ENCODE results near the gene NPAS3.

The NPAS3 gene

DNA sequence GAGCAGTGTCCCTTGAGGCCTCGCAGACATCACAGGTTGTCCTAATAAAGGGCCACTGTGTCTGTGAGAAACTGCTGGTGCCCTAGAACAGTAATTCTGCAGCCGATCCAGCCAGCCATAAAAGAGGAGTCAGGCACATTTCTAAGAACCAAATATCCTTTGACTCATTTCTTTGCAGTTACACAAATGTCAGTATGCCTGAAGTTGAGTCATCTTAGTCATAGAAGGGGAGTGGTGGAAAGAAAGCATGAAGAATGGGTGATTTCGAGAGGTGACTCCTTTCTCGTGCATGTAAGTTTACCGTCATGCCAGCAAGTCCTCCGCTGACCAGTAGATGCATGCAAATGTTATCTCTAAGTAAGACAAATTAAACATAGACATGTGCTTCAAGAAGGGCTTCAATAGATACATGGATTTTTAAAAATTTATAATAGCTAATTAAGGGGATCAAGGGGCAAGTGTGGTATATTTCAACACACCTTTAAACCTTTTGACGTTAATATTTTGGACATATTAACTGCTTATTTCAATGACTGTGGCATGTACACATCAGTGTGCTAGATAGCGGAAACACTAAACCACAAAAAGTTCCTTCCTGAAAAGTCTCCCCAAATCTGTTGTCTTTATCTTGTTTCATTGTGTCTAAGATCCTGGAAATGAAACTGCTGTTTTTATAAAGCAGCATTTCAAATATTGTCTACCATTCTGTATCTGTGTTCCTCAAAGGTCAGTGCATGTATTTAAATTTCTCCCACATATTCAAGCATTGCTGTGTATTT, 497.4 kb downstream of the NPAS3 start:
- Histone ChIP-seq H3K27me3 (ENCODE audit: control insufficient read depth, insufficient read depth, low read length, poor library complexity, severe bottlenecking) (no peaks in the 10 kb centered on the region), H3K27ac (ENCODE audit: insufficient read depth, low read depth, low read length, poor library complexity, severe bottlenecking) (no peak overlapping the region), H3K9me3 (ENCODE audit: control insufficient read depth, low read length) (no peaks in the 10 kb centered on the region), H3K4me3 (ENCODE audit: insufficient read depth, low read depth, low read length) (no peak overlapping the region), H3K4me1 (ENCODE audit: control insufficient read depth, insufficient read depth, low read length) (no peaks in the 10 kb centered on the region), H3K36me3 (ENCODE audit: control insufficient read depth, insufficient read depth, low read length) (no peaks in the 10 kb centered on the region)
- 95 to 96% methylated on average over 8 of the region's 8 CpGs for WGBS, 2 experiments

DNA sequence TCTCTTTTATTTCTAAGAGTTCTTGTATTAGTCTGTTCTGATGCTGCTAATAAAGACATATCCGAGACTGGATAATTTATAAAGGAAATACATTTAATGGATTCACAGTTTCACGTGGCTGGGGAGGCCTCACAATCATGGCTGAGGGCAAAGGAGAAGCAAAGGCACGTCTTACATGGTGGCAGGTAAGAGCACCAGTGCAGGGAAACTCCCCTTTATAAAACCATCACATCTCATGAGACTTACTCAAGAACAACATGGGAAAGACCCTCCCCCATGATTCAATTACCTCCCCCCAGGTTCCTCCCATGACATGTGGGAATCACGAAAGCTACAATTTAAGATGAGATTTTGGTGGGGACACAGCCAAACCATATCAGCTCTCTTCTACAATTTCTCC, 503.0 kb downstream of the NPAS3 start:
- peaks cover 9% of the 10 kb centered on the region for H3K4me1 ChIP-seq (ENCODE audit: control insufficient read depth, insufficient read depth, low read length)
- no peaks in the 10 kb centered on the region for H3K9me3 ChIP-seq (ENCODE audit: control insufficient read depth, low read length)
- H3K27me3 ChIP-seq (ENCODE audit: control insufficient read depth, insufficient read depth, low read length, poor library complexity, severe bottlenecking), result no peaks in the 10 kb centered on the region
- no peak overlapping the region for H3K4me3 ChIP-seq (ENCODE audit: insufficient read depth, low read depth, low read length)
- H3K36me3 ChIP-seq (ENCODE audit: control insufficient read depth, insufficient read depth, low read length), result no peaks in the 10 kb centered on the region
- 96 to 100% methylated on average over 4 of the region's 4 CpGs for WGBS, 2 experiments
- no peak overlapping the region for H3K27ac ChIP-seq (ENCODE audit: insufficient read depth, low read depth, low read length, poor library complexity, severe bottlenecking)

DNA sequence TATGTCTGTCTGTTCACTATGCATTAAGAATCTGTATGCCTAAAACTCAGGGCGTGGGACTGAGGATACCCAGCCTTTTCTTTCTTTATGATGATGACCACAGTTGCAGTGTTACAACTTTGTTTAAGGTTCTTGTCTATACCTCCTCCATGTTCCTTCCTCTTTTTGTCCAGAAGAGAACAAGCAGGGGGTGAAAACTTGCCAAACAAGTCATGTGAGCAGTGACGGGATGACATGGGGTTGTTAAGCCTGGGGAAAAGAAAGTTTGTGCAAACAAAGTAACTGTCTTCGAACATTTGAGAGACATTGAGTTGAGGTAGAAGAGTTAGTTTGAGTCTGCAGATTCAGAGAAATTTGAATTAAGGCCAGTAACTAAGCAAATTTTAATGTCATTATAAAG, 505.5 kb downstream of the NPAS3 start:
- WGBS, 2 experiments, result 63 to 65% methylated on average over 3 of the region's 3 CpGs

DNA sequence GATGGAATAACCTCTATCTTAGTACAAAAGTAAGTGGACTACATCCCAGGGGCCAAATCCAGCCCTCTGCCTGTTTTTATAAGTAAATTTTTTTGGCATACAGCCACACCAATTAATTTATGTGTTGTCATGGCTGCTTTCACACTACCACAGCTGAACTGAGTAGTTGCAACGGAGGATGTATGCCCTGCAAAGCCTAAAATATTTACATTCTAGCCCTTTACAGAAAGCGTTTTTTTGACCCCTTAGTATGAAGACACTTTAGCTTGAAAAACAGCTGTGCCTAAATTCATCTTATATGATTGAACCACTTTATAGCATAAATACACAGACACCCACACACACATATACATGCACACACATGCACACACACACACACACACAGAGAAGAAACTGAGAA, 510.6 kb downstream of the NPAS3 start:
- WGBS, 2 experiments, result 77 to 91% methylated on average over 2 of the region's 2 CpGs

More for the DNA sequence above, 505.5 kb downstream of the NPAS3 start:
- H3K27me3 ChIP-seq (ENCODE audit: control insufficient read depth, insufficient read depth, low read length, poor library complexity, severe bottlenecking), result no peaks in the 10 kb centered on the region
- no peaks in the 10 kb centered on the region for H3K36me3 ChIP-seq (ENCODE audit: control insufficient read depth, insufficient read depth, low read length)
- H3K27ac ChIP-seq (ENCODE audit: insufficient read depth, low read depth, low read length, poor library complexity, severe bottlenecking), result no peak overlapping the region
- no peaks in the 10 kb centered on the region for H3K9me3 ChIP-seq (ENCODE audit: control insufficient read depth, low read length)
- H3K4me1 ChIP-seq (ENCODE audit: control insufficient read depth, insufficient read depth, low read length), result peaks cover 9% of the 10 kb centered on the region
- no peak overlapping the region for H3K4me3 ChIP-seq (ENCODE audit: insufficient read depth, low read depth, low read length)

DNA sequence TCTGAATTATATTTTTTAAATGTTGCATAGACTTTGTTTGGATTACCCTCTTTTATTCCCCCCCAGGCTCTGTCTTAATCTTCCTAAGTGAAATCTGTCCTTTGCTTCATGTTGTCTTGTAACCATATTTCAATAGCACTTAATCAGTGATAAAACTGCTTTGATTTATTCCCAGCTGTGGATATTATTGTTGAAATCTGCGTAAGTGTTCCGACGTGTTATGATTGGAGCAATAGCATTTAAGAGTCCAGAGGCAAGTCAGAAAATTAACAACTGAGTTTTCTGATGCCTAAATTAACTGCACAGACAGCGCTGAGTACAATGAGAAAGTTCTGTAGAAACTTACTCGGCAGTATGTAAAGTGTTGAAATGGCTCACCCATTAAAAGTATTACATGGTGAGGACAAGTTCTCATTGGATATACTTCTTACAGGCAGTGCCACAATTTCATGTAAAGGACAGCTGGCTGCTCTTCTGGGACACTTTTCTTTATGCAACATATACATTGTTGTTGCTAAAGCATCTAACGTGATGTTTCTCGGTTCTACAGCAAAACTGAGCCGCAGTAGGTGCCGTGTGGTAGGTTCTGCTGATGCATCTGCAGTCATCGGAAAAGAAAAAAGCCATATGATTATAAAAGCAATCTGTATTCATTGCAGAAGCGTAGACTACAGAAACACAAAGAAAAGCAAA, 511.2 kb downstream of the NPAS3 start:
- Histone ChIP-seq H3K27ac (ENCODE audit: insufficient read depth, low read depth, low read length, poor library complexity, severe bottlenecking) (no peak overlapping the region), H3K4me3 (ENCODE audit: insufficient read depth, low read depth, low read length) (no peak overlapping the region), H3K36me3 (ENCODE audit: control insufficient read depth, insufficient read depth, low read length) (no peaks in the 10 kb centered on the region), H3K9me3 (ENCODE audit: control insufficient read depth, low read length) (no peaks in the 10 kb centered on the region), H3K27me3 (ENCODE audit: control insufficient read depth, insufficient read depth, low read length, poor library complexity, severe bottlenecking) (no peaks in the 10 kb centered on the region), H3K4me1 (ENCODE audit: control insufficient read depth, insufficient read depth, low read length) (no peaks in the 10 kb centered on the region)
- 92 to 95% methylated on average over 11 of the region's 11 CpGs for WGBS, 2 experiments

More for the DNA sequence above, 510.6 kb downstream of the NPAS3 start:
- Histone ChIP-seq H3K4me3 (ENCODE audit: insufficient read depth, low read depth, low read length) (no peak overlapping the region), H3K4me1 (ENCODE audit: control insufficient read depth, insufficient read depth, low read length) (no peaks in the 10 kb centered on the region), H3K36me3 (ENCODE audit: control insufficient read depth, insufficient read depth, low read length) (no peaks in the 10 kb centered on the region), H3K27me3 (ENCODE audit: control insufficient read depth, insufficient read depth, low read length, poor library complexity, severe bottlenecking) (no peaks in the 10 kb centered on the region), H3K27ac (ENCODE audit: insufficient read depth, low read depth, low read length, poor library complexity, severe bottlenecking) (no peak overlapping the region), H3K9me3 (ENCODE audit: control insufficient read depth, low read length) (no peaks in the 10 kb centered on the region)

DNA sequence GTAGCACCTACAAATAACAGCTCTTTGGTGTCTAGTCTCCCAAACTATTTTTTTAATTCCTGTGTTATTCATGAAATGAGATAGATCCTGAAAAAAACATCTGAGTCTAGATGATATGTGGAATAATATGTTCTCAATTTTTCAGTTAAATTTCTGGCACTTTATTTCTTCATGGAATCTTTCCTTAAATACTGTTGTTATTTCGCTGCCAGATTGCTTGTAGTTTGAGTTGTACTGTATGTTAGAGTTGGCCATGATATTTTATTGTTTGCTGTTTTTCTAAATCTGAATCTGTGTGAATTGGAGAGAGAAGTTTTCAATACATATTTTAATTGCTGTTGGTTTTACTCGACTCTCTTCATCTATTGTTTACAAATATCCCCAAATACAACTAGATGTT, 511.7 kb downstream of the NPAS3 start:
- H3K36me3 ChIP-seq (ENCODE audit: control insufficient read depth, insufficient read depth, low read length), result no peaks in the 10 kb centered on the region
- H3K4me1 ChIP-seq (ENCODE audit: control insufficient read depth, insufficient read depth, low read length), result no peaks in the 10 kb centered on the region
- H3K9me3 ChIP-seq (ENCODE audit: control insufficient read depth, low read length), result no peaks in the 10 kb centered on the region
- no peaks in the 10 kb centered on the region for H3K27me3 ChIP-seq (ENCODE audit: control insufficient read depth, insufficient read depth, low read length, poor library complexity, severe bottlenecking)
- WGBS, 2 experiments, result 100% methylated on average over 1 of the region's 2 CpGs
- no peak overlapping the region for H3K4me3 ChIP-seq (ENCODE audit: insufficient read depth, low read depth, low read length)
- no peak overlapping the region for H3K27ac ChIP-seq (ENCODE audit: insufficient read depth, low read depth, low read length, poor library complexity, severe bottlenecking)

DNA sequence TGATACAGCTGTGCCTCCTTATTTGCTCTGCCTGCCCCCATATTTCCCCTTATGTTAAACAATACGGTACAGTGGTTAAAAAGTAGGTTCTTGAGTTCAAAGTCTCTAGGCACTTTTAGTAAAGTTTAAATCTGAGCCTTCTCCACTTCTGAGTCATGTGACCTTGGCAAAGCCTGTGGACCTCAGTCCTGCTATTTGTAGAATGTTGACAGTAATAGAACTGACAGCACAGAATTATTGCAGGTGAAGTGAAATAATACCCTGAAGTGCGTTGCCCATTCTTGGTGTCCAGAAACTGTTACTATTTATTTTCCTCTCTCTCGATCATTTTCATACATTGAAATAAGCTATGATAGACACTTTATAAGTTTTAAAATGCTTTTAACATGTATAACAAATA, 512.5 kb downstream of the NPAS3 start:
- no peaks in the 10 kb centered on the region for H3K4me1 ChIP-seq (ENCODE audit: control insufficient read depth, insufficient read depth, low read length)
- no peaks in the 10 kb centered on the region for H3K36me3 ChIP-seq (ENCODE audit: control insufficient read depth, insufficient read depth, low read length)
- no peak overlapping the region for H3K4me3 ChIP-seq (ENCODE audit: insufficient read depth, low read depth, low read length)
- H3K9me3 ChIP-seq (ENCODE audit: control insufficient read depth, low read length), result no peaks in the 10 kb centered on the region
- H3K27me3 ChIP-seq (ENCODE audit: control insufficient read depth, insufficient read depth, low read length, poor library complexity, severe bottlenecking), result no peaks in the 10 kb centered on the region
- 97 to 100% methylated on average over 2 to 3 of the region's 3 CpGs for WGBS, 2 experiments
- no peak overlapping the region for H3K27ac ChIP-seq (ENCODE audit: insufficient read depth, low read depth, low read length, poor library complexity, severe bottlenecking)

DNA sequence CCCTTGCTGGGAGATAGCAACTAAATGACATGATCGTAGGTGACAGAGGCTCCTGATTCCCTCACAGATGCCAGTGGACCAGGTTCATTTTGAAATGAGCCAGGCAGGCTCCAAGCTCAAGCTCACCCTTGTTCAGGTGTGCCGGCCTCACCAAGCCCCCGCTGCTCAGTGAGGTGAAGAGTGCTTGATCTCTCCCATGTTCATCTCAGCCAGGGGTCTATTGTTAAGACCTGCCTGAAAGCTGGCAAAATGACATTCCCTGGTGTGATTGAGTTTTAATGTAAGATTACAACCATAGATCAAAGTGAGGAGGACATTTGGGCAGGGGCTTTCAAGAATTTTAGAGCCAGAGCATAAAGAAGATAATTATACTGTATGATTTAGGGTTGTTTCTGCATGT, 514.3 kb downstream of the NPAS3 start:
- Histone ChIP-seq H3K27ac (ENCODE audit: insufficient read depth, low read depth, low read length, poor library complexity, severe bottlenecking) (no peak overlapping the region), H3K27me3 (ENCODE audit: control insufficient read depth, insufficient read depth, low read length, poor library complexity, severe bottlenecking) (no peaks in the 10 kb centered on the region), H3K9me3 (ENCODE audit: control insufficient read depth, low read length) (no peaks in the 10 kb centered on the region), H3K4me3 (ENCODE audit: insufficient read depth, low read depth, low read length) (no peak overlapping the region), H3K36me3 (ENCODE audit: control insufficient read depth, insufficient read depth, low read length) (no peaks in the 10 kb centered on the region), H3K4me1 (ENCODE audit: control insufficient read depth, insufficient read depth, low read length) (no peaks in the 10 kb centered on the region)
- WGBS, 2 experiments, result 77 to 78% methylated on average over 3 of the region's 3 CpGs

DNA sequence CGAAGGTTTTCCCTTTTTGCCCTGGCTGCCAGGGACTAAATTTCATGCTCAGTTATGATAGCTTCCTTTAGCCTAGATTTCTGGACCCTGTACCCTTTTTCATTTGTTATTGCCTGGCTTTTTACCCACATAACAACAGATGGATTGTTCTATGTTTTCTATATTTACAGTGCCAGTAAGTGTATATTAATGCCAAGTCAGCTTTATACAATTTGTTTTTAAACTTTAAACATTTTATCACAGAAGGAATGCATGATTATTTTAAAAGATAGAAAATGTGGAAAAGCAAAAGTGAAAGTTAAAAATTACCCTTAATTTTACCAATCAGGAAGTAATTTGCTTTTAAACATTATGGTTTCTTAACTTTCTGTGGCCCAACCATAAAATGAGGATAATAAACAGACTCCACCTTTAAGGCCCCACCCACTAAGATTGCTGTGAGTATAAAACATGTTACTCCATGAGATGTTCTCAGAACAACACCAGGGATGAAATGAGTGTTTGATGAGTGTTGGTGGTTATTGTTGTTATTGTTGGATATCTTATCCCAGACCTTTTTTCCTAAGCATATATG, 515.4 kb downstream of the NPAS3 start:
- WGBS, 2 experiments, result 86 to 91% methylated on average over 1 of the region's 1 CpG
- no peaks in the 10 kb centered on the region for H3K4me1 ChIP-seq (ENCODE audit: control insufficient read depth, insufficient read depth, low read length)
- H3K9me3 ChIP-seq (ENCODE audit: control insufficient read depth, low read length), result no peaks in the 10 kb centered on the region
- no peaks in the 10 kb centered on the region for H3K27me3 ChIP-seq (ENCODE audit: control insufficient read depth, insufficient read depth, low read length, poor library complexity, severe bottlenecking)
- no peaks in the 10 kb centered on the region for H3K36me3 ChIP-seq (ENCODE audit: control insufficient read depth, insufficient read depth, low read length)
- no peak overlapping the region for H3K27ac ChIP-seq (ENCODE audit: insufficient read depth, low read depth, low read length, poor library complexity, severe bottlenecking)
- no peak overlapping the region for H3K4me3 ChIP-seq (ENCODE audit: insufficient read depth, low read depth, low read length)

DNA sequence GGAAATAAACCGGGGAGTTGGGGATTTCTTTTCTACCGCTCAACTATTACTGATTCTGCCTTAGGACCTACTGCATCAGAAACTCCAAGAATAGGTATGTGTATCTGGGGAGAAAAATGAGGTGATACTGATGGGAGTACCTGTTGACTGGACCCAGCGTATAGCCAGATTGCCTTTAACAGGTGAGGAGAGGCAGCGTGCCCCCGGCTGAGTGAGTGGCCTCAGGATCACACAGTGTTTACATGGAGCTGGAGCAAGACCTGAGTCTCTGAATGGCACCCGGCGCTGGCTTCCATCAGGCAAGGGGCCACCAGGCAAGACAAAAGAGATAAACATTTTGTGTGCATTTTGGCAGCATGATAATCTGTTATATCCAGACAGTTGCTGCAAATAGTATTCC, 516.0 kb downstream of the NPAS3 start:
- Histone ChIP-seq H3K4me1 (ENCODE audit: control insufficient read depth, insufficient read depth, low read length) (no peaks in the 10 kb centered on the region), H3K9me3 (ENCODE audit: control insufficient read depth, low read length) (no peaks in the 10 kb centered on the region), H3K36me3 (ENCODE audit: control insufficient read depth, insufficient read depth, low read length) (no peaks in the 10 kb centered on the region), H3K27me3 (ENCODE audit: control insufficient read depth, insufficient read depth, low read length, poor library complexity, severe bottlenecking) (no peaks in the 10 kb centered on the region), H3K4me3 (ENCODE audit: insufficient read depth, low read depth, low read length) (no peak overlapping the region), H3K27ac (ENCODE audit: insufficient read depth, low read depth, low read length, poor library complexity, severe bottlenecking) (no peak overlapping the region)
- WGBS, 2 experiments, result 81% methylated on average over 7 of the region's 7 CpGs

Data from ectodermal cell (in vitro differentiated cells).